HCT116 (cell line): ENCODE measurements around the gene ALKBH8. TPM values are rescaled to one million over a fixed set of nuclear protein-coding genes. Genes with fewer than 3 reads are reported as not detected.
"Not testable (repeated sequence)": the region's sequence is repeated elsewhere in the genome, so short reads cannot be mapped to it uniquely, and the experiment has no call there.

Source experiments
- ATAC-seq: fragments of 200-7000 bp; cut with Tn5 transposase; 2 replicates; pipeline ENCODE4 v1.9.1; 2020; ENCODE audit warnings: mild to moderate bottlenecking, moderate library complexity
- BruUV-seq: library from RNA; stranded (reverse); fragments of 400-500 nt; replicated peaks from 2 replicates; lab custom pipeline; 2021; lab: Mats Ljungman, UMichigan
- CTCF ChIA-PET: fragments of 300-600 bp; sonication (Branson Sonifier 250); formaldehyde crosslinking; loops from one replicate; lab custom pipeline; 2021; ENCODE audit warnings: antibody characterized with exemption; lab: Charles Lee
- POLR2A ChIA-PET: fragments of 300-600, 350-600 bp; sonication (Branson Sonifier 250); formaldehyde crosslinking; loops from one replicate; lab custom pipeline; 2021; ENCODE audit warnings: antibody characterized with exemption; lab: Charles Lee
- RAD21 ChIA-PET, 2 experiments: fragments of 300-600 bp; sonication (Branson Sonifier 250); formaldehyde crosslinking; loops; one replicate each; lab custom pipeline; 2023; ENCODE audit warnings: low total read pairs in 2 of 2; ENCODE audit not compliant: uncharacterized antibody in 2 of 2, unreplicated experiment in 2 of 2, low non-redundant PET in 1 of 2; lab: Charles Lee
- DNase-seq: peaks from one replicate; pipeline ENCODE4 v3.0.0-alpha.2; 2010; ENCODE audit warnings: low read depth, low spot score
- H2AFZ ChIP-seq: fragments of 200-600 bp; shearing (Covaris generic), sonication (generic); 2 replicates; pipeline ENCODE4 v1.6.1; 2017; ENCODE audit warnings: low read depth, mixed run types, mixed read lengths, antibody characterized with exemption, low read length; ENCODE audit not compliant: poor library complexity, severe bottlenecking
- H3K27ac ChIP-seq: 2 replicates; pipeline ENCODE4 v1.5.1; 2012; ENCODE audit warnings: low read depth, low read length
- H3K27me3 ChIP-seq: fragments of 200-600 bp; sonication (generic); 2 replicates; pipeline ENCODE4 v1.6.1; 2016; ENCODE audit warnings: mixed run types, low read length, mixed read lengths; ENCODE audit not compliant: insufficient read depth
- H3K36me3 ChIP-seq, 2 experiments: fragments of 200-500 bp in 1 of 2; fragments of 200-600 bp in 1 of 2; sonication (Bioruptor generic) in 1 of 2; sonication (generic) in 1 of 2; 2 replicates each; pipeline versions ENCODE4 v1.5.1 to v1.6.1; 2014 to 2016; ENCODE audit warnings: low read length in 2 of 2, inconsistent platforms in 1 of 2, mixed read lengths in 1 of 2, mixed run types in 1 of 2; ENCODE audit not compliant: insufficient read depth in 2 of 2, control insufficient read depth in 1 of 2
- H3K4me1 ChIP-seq, 2 experiments: fragments of 200-600 bp in 1 of 2; sonication (generic) in 1 of 2; 2 replicates each; pipeline versions ENCODE4 v1.5.1 to v1.6.1; 2012 to 2017; ENCODE audit warnings: low read length in 2 of 2, inconsistent platforms in 1 of 2, mild to moderate bottlenecking in 1 of 2, mixed read lengths in 1 of 2, mixed run types in 1 of 2, moderate library complexity in 1 of 2; ENCODE audit not compliant: insufficient read depth in 2 of 2, control insufficient read depth in 1 of 2
- H3K4me2 ChIP-seq: fragments of 200-600 bp; sonication (generic); 2 replicates; pipeline ENCODE4 v1.6.1; 2017; ENCODE audit warnings: mixed run types, low read length, mixed read lengths
- H3K4me3 ChIP-seq, 2 experiments: fragments of 200-600 bp in 1 of 2; sonication (generic) in 1 of 2; replicated peaks in 1 of 2; 2 replicates each; pipeline ENCODE4 v1.5.1; 2011 to 2016; ENCODE audit warnings: low read length in 2 of 2, control low read depth in 1 of 2, low read depth in 1 of 2, mild to moderate bottlenecking in 1 of 2, mixed read lengths in 1 of 2, mixed run types in 1 of 2
- H3K79me2 ChIP-seq: fragments of 200-600 bp; sonication (generic); 2 replicates; pipeline ENCODE4 v1.6.1; 2017; ENCODE audit warnings: mild to moderate bottlenecking, mixed run types, low read length, moderate library complexity, mixed read lengths; ENCODE audit not compliant: insufficient read depth
- H3K9ac ChIP-seq: fragments of 200-600 bp; sonication (generic); 2 replicates; pipeline ENCODE4 v1.6.1; 2016; ENCODE audit warnings: low read length, mixed read lengths
- H3K9me2 ChIP-seq: fragments of 200-600 bp; sonication (generic), shearing (Covaris generic); 2 replicates; pipeline ENCODE4 v1.6.1; 2017; ENCODE audit warnings: mixed run types, mild to moderate bottlenecking, moderate library complexity; ENCODE audit not compliant: insufficient read depth
- H3K9me3 ChIP-seq, 2 experiments: fragments of 200-500 bp in 1 of 2; fragments of 200-600 bp in 1 of 2; sonication (Bioruptor generic) in 1 of 2; sonication (generic) in 1 of 2; 2 replicates each; pipeline ENCODE4 v1.6.1; 2014 to 2017; ENCODE audit warnings: low read length in 2 of 2, mixed read lengths in 2 of 2, inconsistent platforms in 1 of 2, low read depth in 1 of 2, mild to moderate bottlenecking in 1 of 2, mixed run types in 1 of 2, moderate library complexity in 1 of 2; ENCODE audit not compliant: control insufficient read depth in 1 of 2, insufficient read depth in 1 of 2
- H4K20me1 ChIP-seq: fragments of 200-600 bp; sonication (generic), shearing (Covaris generic); 2 replicates; pipeline ENCODE4 v1.6.1; 2017; ENCODE audit warnings: mixed run types, mild to moderate bottlenecking, moderate library complexity; ENCODE audit not compliant: insufficient read depth
- EGR1 ChIP-seq: IDR thresholded peaks from 2 replicates; pipeline ENCODE4 v1.6.1; 2012; ENCODE audit warnings: low read depth
- EZH2 ChIP-seq: fragments of 200-600 bp; sonication (generic); IDR thresholded peaks from 2 replicates; pipeline ENCODE4 v1.6.1; 2017; ENCODE audit warnings: antibody characterized with exemption, mixed run types
- REST ChIP-seq: IDR thresholded peaks from 2 replicates; pipeline ENCODE4 v1.6.1; 2012; ENCODE audit warnings: low read depth
- SP1 ChIP-seq: IDR thresholded peaks from 2 replicates; pipeline ENCODE4 v1.6.1; 2012; ENCODE audit warnings: low read depth
- intact Hi-C: fragments of 100-400 bp; cut with micrococcal nuclease; formaldehyde crosslinking; loops from 2 replicates; pipeline ENCODE4 v1.10.0; 2022
- total RNA-seq: library from RNA; stranded (reverse); gene quantifications from one replicate; pipeline ENCODE4 v1.2.1, GENCODE V29; 2021; ENCODE audit not compliant: unreplicated experiment

ALKBH8 gene
- total RNA-seq, 1 experiment from 2014 or later, result 11.6 TPM

GRCh38 chr11:107566569-107566968, 1.0 kb upstream of the ALKBH8 start:
- Histone ChIP-seq H3K27ac (no peak overlapping the region), H3K4me2 (no peak overlapping the region), H3K9me2 (no peaks in the 10 kb centered on the region), H3K27me3 (no peaks in the 10 kb centered on the region), H2AFZ (peak overlapping the region; percentile 46), H3K36me3 (no peaks in the 10 kb centered on the region), H4K20me1 (no peaks in the 10 kb centered on the region), H3K79me2 (peaks cover 18% of the 10 kb centered on the region), H3K9ac (no peak overlapping the region), H3K4me3 (no peak overlapping the region), H3K9me3 (no peaks in the 10 kb centered on the region), H3K4me1 (peaks cover 31 to 40% of the 10 kb centered on the region in 2 experiments)
- no TSS peak for BruUV-seq
- intact Hi-C loops, result loop anchor here (10.0 kb wide), 1 partner anchor 1088 kb away; no protein-coding TSS in a partner anchor
- RAD21 ChIA-PET, result interaction anchor here in 1 of 2 experiments (1.2 kb wide), 1 partner anchor 123 kb away, joined by 4 read pairs; no protein-coding TSS in a partner anchor
- POLR2A ChIA-PET, result no interaction called here
- TF ChIP-seq EZH2 (no peak), REST (no peak), EGR1 (no peak), SP1 (no peak)
- ATAC-seq (no peak), DNase-seq (no peak)
- CTCF ChIA-PET, result interaction anchor here (0.8 kb wide), 1 partner anchor 10 kb away, joined by 3 read pairs; no protein-coding TSS in a partner anchor

- H3K27me3 ChIP-seq, H3K9me3 ChIP-seq, RAD21 ChIA-PET, BruUV-seq, DNase-seq, H3K36me3 ChIP-seq, ATAC-seq, H3K9me2 ChIP-seq, POLR2A ChIA-PET, H4K20me1 ChIP-seq: not testable (repeated sequence)
- CTCF ChIA-PET, result interaction anchor here (4.0 kb wide), 1 partner anchor 122 kb away, joined by 50 read pairs; no protein-coding TSS in a partner anchor
- peak overlapping the region; percentile 88 for H3K4me2 ChIP-seq
- peak overlapping the region; percentile 74 for H3K9ac ChIP-seq
- peak overlapping the region; percentile 88 to 98 for H3K4me3 ChIP-seq
- peaks cover 35 to 46% of the 10 kb centered on the region in 2 experiments for H3K4me1 ChIP-seq
- peaks cover 24% of the 10 kb centered on the region for H3K79me2 ChIP-seq
- peak overlapping the region; percentile 57 for H3K27ac ChIP-seq
- peak overlapping the region; percentile 91 for H2AFZ ChIP-seq
- intact Hi-C loops, result loop anchor here (10.0 kb wide), 1 partner anchor 1089 kb away; no protein-coding TSS in a partner anchor
Observed at GRCh38 chr11:107565955-107566501, 493 bp upstream of the ALKBH8 start.
